Measurements from ENCODE around the gene SLC25A47.
"Not testable (repeated sequence)": the region's sequence is repeated elsewhere in the genome, so short reads cannot be mapped to it uniquely, and the experiment has no call there.

SLC25A47 gene

GRCh38 chr14:100323121-100323941, at the start of gene SLC25A47:
SLC25A47 (plus strand) TSS chr14:100323339; CDS start chr14:100323415, 76 bp downstream.
- no peak for DNase-seq (ENCODE audit: low read depth, low spot score)

GRCh38 chr14:100274250-100274649, 48.9 kb upstream of the SLC25A47 start:
- DNase-seq (ENCODE audit: low read depth, low spot score) = no peak

- no peak for DNase-seq (ENCODE audit: low read depth, low spot score)
These were observed 47.9 kb upstream of the SLC25A47 start for GRCh38 chr14:100275214-100275613.

GRCh38 chr14:100278702-100279101, 44.4 kb upstream of the SLC25A47 start:
- no peak for DNase-seq (ENCODE audit: low read depth, low spot score)

- DNase-seq (ENCODE audit: low read depth, low spot score) = no peak
These were observed 44.0 kb upstream of the SLC25A47 start for GRCh38 chr14:100279133-100279532.

GRCh38 chr14:100279563-100279962, 43.6 kb upstream of the SLC25A47 start:
- DNase-seq (ENCODE audit: low read depth, low spot score) = no peak

GRCh38 chr14:100281286-100282082, 41.7 kb upstream of the SLC25A47 start:
- DNase-seq (ENCODE audit: low read depth, low spot score) = no peak

- DNase-seq (ENCODE audit: low read depth, low spot score) = no peak
These were observed 41.1 kb upstream of the SLC25A47 start for GRCh38 chr14:100282083-100282350.

- DNase-seq (ENCODE audit: low read depth, low spot score) = no peak
These were observed 40.2 kb upstream of the SLC25A47 start for GRCh38 chr14:100282766-100283419.

- DNase-seq (ENCODE audit: low read depth, low spot score) = not testable (repeated sequence)
These were observed 39.7 kb upstream of the SLC25A47 start for GRCh38 chr14:100283436-100283835.

- DNase-seq (ENCODE audit: low read depth, low spot score) = no peak
These were observed 38.9 kb upstream of the SLC25A47 start for GRCh38 chr14:100283984-100284881.

- no peak for DNase-seq (ENCODE audit: low read depth, low spot score)
These were observed 37.9 kb upstream of the SLC25A47 start for GRCh38 chr14:100285021-100285912.

GRCh38 chr14:100285913-100286400, 37.2 kb upstream of the SLC25A47 start:
- no peak for DNase-seq (ENCODE audit: low read depth, low spot score)

GRCh38 chr14:100286484-100287191, 36.5 kb upstream of the SLC25A47 start:
- no peak for DNase-seq (ENCODE audit: low read depth, low spot score)

- no peak for DNase-seq (ENCODE audit: low read depth, low spot score)
These were observed 35.7 kb upstream of the SLC25A47 start for GRCh38 chr14:100287202-100287997.

GRCh38 chr14:100287998-100288295, 35.2 kb upstream of the SLC25A47 start:
- DNase-seq (ENCODE audit: low read depth, low spot score) = not testable (repeated sequence)

- DNase-seq (ENCODE audit: low read depth, low spot score) = no peak
These were observed 34.6 kb upstream of the SLC25A47 start for GRCh38 chr14:100288382-100289185.
